Esophagus squamous epithelium (tissue), 5 donors: ENCODE results near the gene IL10RA. TPM values are rescaled to one million over a fixed set of nuclear protein-coding genes. Genes with fewer than 3 reads are reported as not detected.

Experiments used
- DNase-seq: peaks from one replicate; lab custom pipeline; 2025; lab: John Stamatoyannopoulos, UW
- H3K27ac ChIP-seq, 4 donors: fragments of 200-600 bp; sonication (generic); one replicate each; pipeline ENCODE4 v1.5.1; 2016 to 2019; ENCODE audit warnings: mild to moderate bottlenecking in 1 of 4
- H3K27me3 ChIP-seq, 4 donors: fragments of 200-600 bp; sonication (generic); 1 replicate in 3 of 4; 2 replicates in 1 of 4; pipeline versions ENCODE4 v1.5.1 to v1.6.0; 2017 to 2021; ENCODE audit warnings: antibody characterized with exemption in 1 of 4
- H3K36me3 ChIP-seq, 3 donors: fragments of 200-600 bp; sonication (generic); one replicate each; pipeline ENCODE4 v1.5.1; 2016 to 2019
- H3K4me1 ChIP-seq, 3 donors: fragments of 200-600 bp; sonication (generic); one replicate each; pipeline ENCODE4 v1.5.1; 2017 to 2019
- H3K4me3 ChIP-seq, 4 donors: fragments of 200-600 bp; sonication (generic); 1 replicate in 3 of 4; 2 replicates in 1 of 4; pipeline ENCODE4 v1.5.1; 2016 to 2019; ENCODE audit warnings: mild to moderate bottlenecking in 2 of 4, moderate library complexity in 1 of 4
- H3K9me3 ChIP-seq, 3 donors: fragments of 200-600 bp; sonication (generic); one replicate each; pipeline ENCODE4 v1.5.1; 2016 to 2019
- CTCF ChIP-seq, 6 experiments: fragments of 450-650 bp in 4 of 6; fragments of 200-600 bp in 2 of 6; sonication (generic) in 2 of 6; IDR thresholded peaks; one replicate each; pipeline ENCODE4 v1.5.1; 2016 to 2019; ENCODE audit warnings: antibody characterized with exemption in 6 of 6, mild to moderate bottlenecking in 4 of 6, moderate library complexity in 4 of 6
- POLR2A ChIP-seq, 4 donors: fragments of 450-650 bp; IDR thresholded peaks; one replicate each; pipeline ENCODE4 v1.6.1; 2017; ENCODE audit warnings: antibody characterized with exemption in 4 of 4, mild to moderate bottlenecking in 4 of 4, moderate library complexity in 3 of 4
- WGBS, 2 donors: methylation state at CpG; one replicate each; pipeline ENCODE4 v1.1.5; 2018; 5-methylcytosine and 5-hydroxymethylcytosine counted together
- intact Hi-C: fragments of 100-400 bp; cut with DNase I; formaldehyde crosslinking; loops from one replicate; pipeline ENCODE4 v1.15.0; 2022
- total RNA-seq, 4 donors: library from RNA; depleted of rRNA; stranded (reverse); fragments of >200 nt; gene quantifications; one replicate each; pipeline ENCODE4 v1.1.0, GENCODE V29; 2016
- donor health status: DM: yes; HTN: yes; CAD: no.

The IL10RA gene
- total RNA-seq, 4 donors from 2014 or later: 2.2 to 21.2 (median 11.3) TPM

GRCh38 chr11:117980720-117981119 is 5.5 kb upstream of the IL10RA start:
- DNase-seq: no peak
- no peaks in the 10 kb centered on the region for H3K9me3 ChIP-seq

DNA sequence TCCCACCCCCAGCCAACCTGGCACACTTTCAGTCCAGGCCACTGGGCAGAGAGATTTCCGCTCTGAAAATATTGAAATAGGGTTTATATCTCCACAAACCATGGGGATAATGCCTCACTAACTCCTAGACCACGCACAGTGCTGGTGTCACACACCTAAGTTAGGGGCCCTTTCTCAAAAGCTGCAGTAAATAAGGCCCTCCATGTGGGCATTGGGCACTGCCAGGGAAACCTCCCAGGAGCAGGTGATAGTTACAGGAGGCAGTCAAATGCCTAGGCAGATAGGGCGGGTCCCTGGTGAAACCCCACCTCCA is 3.1 kb upstream of the IL10RA start:
- 79 to 100% methylated on average over 2 of the region's 3 CpGs for WGBS, 2 donors
- no peak overlapping the region for H3K27ac ChIP-seq
- H3K36me3 ChIP-seq: no peaks in the 10 kb centered on the region
- H3K27me3 ChIP-seq: peaks cover 0 to 45% (median 0%) of the 10 kb centered on the region in 4 donors
- no peaks in the 10 kb centered on the region for H3K9me3 ChIP-seq
- peaks cover 17 to 27% (median 20%) of the 10 kb centered on the region in 3 donors for H3K4me1 ChIP-seq
- intact Hi-C loops: no loop called here
- no peak for DNase-seq
- no peak overlapping the region for H3K4me3 ChIP-seq
- TF ChIP-seq POLR2A (IDR thresholded peaks at IDR 0.05): no peak
- TF ChIP-seq CTCF (IDR thresholded peaks at IDR 0.05): no peak

More at GRCh38 chr11:117980720-117981119, 5.5 kb upstream of the IL10RA start:
- peak overlapping the region in 1 of 4 donors; percentile 2 for H3K27ac ChIP-seq
- WGBS, 2 donors: 82 to 83% methylated on average over 3 of the region's 3 CpGs
- no peak overlapping the region for H3K4me3 ChIP-seq
- intact Hi-C loops: no loop called here
- H3K4me1 ChIP-seq: peaks cover under 1 to 3% (median 1%) of the 10 kb centered on the region in 3 donors
- no peaks in the 10 kb centered on the region for H3K36me3 ChIP-seq
- TF ChIP-seq POLR2A (IDR thresholded peaks at IDR 0.05) (no peak), CTCF (IDR thresholded peaks at IDR 0.05) (no peak)
- peaks cover 0 to 29% (median 0%) of the 10 kb centered on the region in 4 donors for H3K27me3 ChIP-seq

DNA sequence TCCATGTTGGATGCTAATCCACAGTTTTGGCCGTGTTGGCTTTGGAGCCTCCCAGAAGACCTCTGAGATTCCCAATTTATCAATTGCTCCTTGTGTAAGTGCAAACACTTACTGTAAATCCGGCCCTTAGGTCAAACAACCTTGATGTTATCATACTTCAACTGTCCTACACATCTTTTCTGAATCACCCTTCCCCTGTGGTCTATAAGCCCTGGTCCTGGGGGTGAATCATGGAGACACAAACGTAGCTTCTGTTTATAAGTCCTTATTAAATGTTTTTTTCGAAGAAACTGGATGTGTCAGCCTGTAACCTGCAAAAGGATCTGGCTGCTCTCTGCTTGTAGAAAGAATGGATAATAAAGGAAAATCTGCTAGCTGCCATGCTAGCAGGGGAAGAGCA is 1.7 kb upstream of the IL10RA start:
- Histone ChIP-seq H3K9me3 (no peaks in the 10 kb centered on the region), H3K27ac (no peak overlapping the region), H3K4me3 (no peak overlapping the region), H3K4me1 (peaks cover 23 to 41% (median 29%) of the 10 kb centered on the region in 3 donors), H3K36me3 (peaks cover 0 to 4% (median 0%) of the 10 kb centered on the region in 3 donors), H3K27me3 (peaks cover 0 to 39% (median 0%) of the 10 kb centered on the region in 4 donors)
- intact Hi-C loops: no loop called here
- 77 to 84% methylated on average over 3 to 4 of the region's 4 CpGs for WGBS, 2 donors
- DNase-seq: no peak
- TF ChIP-seq CTCF (IDR thresholded peaks at IDR 0.05) (no peak), POLR2A (IDR thresholded peaks at IDR 0.05) (no peak)

DNA sequence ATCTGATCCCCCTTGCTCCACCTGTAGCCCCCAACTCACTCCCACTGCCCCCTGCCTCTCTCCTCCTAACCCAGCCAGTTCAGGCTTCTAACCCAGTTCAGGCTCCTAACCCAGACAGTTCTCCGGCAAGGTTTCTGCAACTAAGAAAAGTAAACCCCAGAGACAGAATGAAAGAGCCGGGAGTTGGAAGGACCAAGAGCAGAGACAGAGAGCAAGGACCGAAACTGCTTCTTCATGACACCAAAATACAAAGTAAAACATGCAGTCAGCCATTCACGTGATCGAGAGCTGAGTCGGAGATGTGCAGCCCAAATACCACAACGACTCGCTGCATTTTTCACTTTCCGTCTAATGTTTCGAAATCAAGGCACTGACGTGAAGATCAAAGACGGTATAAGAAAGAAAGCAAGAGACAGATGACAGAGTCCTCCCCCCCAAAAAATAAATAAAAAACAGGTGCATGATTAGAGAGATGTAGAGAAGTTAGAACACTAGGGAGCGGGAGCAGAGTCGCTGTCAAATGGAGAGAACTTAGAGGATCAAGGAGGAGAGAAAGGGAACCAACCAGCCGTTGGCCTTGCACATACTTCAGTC is 884 bp downstream of the IL10RA start:
- peak overlapping the region; percentile 65 to 87 (median 83) for H3K27ac ChIP-seq
- peaks cover 24 to 53% (median 34%) of the 10 kb centered on the region in 3 donors for H3K4me1 ChIP-seq
- no peak for TF ChIP-seq POLR2A (IDR thresholded peaks at IDR 0.05)
- TF ChIP-seq CTCF (IDR thresholded peaks at IDR 0.05): peak in 1 of 6 experiments; percentile 1
- H3K27me3 ChIP-seq: peaks cover 0 to 24% (median 0%) of the 10 kb centered on the region in 4 donors
- intact Hi-C loops: no loop called here
- DNase-seq: no peak
- no peaks in the 10 kb centered on the region for H3K9me3 ChIP-seq
- peaks cover 0 to 10% (median 0%) of the 10 kb centered on the region in 3 donors for H3K36me3 ChIP-seq
- H3K4me3 ChIP-seq: peak overlapping the region; percentile 31 to 80 (median 56)
- 50 to 51% methylated on average over 13 of the region's 15 CpGs for WGBS, 2 donors

GRCh38 chr11:117989351-117990102 is 3.3 kb downstream of the IL10RA start:
- no peak for DNase-seq
- WGBS, 2 donors: 79 to 84% methylated on average over 10 to 11 of the region's 13 CpGs
- peak overlapping the region in 3 of 4 donors; percentile 79 to 87 (median 79) for H3K27ac ChIP-seq
- intact Hi-C loops: no loop called here
- peaks cover 30 to 77% (median 42%) of the 10 kb centered on the region in 3 donors for H3K4me1 ChIP-seq
- no peak for TF ChIP-seq POLR2A (IDR thresholded peaks at IDR 0.05)
- TF ChIP-seq CTCF (IDR thresholded peaks at IDR 0.05): no peak
- no peaks in the 10 kb centered on the region for H3K9me3 ChIP-seq
- peaks cover 0 to 24% (median 0%) of the 10 kb centered on the region in 4 donors for H3K27me3 ChIP-seq
- peak overlapping the region in 3 of 4 donors; percentile 54 to 80 (median 57) for H3K4me3 ChIP-seq
- peaks cover 0 to 23% (median 0%) of the 10 kb centered on the region in 3 donors for H3K36me3 ChIP-seq
